DMS 273 treated with DMSO at 0.1 percent for 48 hours (cell line): Measurements from ENCODE around the gene RASSF4.
A peak's percentile ranks its signal among the peaks of the same experiment; 100 is the strongest.

Experiments
- DNase-seq: peaks from one replicate; lab custom pipeline; 2025; lab: John Stamatoyannopoulos, UW

RASSF4 gene

DNA sequence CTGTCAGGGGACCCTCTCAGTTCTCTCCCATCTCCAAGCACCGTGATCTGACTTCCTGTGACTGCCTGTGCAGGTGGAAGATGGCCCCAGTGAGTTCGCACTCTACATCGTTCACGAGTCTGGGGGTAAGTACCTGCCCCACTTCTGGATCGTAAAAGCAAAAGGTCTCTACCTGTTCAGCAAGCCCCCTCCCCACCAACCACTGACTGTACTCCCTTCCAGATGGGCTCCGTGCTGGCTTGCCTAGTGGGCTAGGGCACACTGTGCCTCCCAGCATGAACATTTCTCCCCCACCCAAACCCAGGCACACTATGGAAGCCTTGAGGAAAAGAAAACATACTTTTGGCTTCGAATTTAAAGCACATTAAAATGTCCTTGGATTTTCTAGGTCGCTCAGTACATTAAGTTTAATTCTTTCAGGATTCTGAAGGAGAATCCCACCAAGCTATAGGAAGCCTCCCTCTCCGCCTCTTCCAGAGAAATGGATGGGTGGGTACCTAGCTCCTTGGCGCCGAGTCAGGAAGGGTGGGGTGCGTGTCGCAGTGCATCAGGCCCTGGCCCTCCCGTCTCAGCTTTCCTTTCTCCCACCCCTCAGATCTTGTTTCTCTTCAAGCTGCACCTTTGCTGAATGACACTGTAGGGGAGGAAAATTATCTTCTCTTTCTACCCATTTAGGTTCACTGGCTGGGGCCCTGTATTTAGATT lies 30.1 kb downstream of the RASSF4 start:
- no peak for DNase-seq

DNA sequence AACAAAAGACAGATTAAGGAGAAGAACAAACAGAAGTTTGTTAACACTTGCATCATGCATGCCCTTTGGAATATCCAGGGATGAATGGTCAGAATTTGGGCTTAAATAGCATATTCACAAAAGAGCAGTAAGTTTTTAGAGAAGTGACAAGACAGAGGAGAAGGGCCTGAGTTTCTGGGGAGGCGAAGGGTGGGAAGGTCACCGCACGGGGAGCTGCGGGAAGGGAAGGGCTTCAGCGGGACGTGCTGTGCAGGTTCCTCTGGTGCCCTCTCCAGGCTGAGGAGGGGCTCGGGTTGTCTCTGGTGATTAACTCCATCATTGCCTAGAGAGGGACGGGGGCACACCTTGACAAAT lies 30.7 kb downstream of the RASSF4 start:
- no peak for DNase-seq

DNA sequence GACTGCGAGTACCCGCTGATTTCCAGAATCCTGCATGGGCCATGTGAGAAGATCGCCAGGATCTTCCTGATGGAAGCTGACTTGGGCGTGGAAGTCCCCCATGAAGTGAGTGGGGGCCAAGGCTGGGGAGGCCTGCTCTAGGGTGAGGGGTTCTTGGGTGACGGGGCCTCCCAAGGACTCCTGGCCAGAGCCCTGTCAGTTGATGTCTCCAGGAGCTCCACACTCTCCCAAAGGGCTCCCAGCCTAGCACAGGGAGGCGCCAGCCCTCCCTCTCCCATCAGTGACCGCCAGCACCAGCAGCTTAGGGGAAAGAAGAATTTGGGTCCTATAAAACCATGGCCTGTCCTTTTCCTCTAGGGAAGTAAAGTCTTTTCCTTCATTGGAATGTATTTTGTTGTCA lies 31.4 kb downstream of the RASSF4 start:
- no peak for DNase-seq

DNA sequence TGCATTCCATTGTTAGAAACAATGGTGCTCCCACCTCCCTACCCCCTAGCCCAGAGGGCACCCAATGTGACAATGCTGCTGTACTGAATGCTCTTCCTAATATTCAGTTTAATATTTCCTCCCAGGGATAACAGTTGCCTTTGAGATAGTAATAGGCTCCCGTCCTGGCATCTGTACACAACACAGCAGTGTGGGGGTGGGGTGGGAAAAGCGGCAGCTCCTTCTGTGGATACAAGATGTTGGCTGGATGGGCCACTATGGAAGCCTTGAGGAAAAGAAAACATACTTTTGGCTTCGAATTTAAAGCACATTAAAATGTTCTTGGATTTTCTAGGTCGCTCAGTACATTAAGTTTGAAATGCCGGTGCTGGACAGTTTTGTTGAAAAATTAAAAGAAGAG lies 32.0 kb downstream of the RASSF4 start:
- no peak for DNase-seq

DNA sequence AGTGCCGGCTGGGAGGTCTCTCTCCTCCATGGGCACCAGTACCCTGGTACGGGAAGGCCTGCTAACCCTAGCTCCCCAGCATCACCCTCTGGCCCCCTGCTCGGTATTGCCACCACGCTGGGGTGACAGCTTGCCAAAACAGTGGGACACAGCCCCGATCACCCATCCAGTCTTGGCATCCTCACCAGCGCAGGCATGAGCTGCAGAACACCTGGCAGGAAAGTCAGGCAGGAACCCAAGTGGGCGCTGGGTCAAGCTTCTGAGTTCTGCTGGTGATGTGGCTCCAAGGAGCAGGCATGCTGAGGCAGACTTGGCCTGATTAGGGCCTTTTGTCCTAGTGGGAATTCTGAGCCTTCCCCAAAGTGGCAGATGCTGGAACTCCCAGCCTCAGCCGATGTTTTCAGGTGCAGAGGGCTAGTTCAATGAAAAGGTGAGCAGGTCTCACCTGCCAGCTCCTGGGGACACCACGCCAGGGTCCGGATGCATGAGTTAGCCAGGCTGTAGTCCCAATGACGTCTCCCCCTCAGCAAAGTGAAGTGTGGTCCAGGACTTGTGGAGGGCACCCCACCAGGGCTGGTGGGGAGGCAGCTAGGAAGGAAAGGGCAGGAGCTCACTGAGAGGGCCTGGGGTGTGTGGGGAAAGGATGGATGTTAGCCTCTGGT lies 32.6 kb downstream of the RASSF4 start:
- no peak for DNase-seq

DNA sequence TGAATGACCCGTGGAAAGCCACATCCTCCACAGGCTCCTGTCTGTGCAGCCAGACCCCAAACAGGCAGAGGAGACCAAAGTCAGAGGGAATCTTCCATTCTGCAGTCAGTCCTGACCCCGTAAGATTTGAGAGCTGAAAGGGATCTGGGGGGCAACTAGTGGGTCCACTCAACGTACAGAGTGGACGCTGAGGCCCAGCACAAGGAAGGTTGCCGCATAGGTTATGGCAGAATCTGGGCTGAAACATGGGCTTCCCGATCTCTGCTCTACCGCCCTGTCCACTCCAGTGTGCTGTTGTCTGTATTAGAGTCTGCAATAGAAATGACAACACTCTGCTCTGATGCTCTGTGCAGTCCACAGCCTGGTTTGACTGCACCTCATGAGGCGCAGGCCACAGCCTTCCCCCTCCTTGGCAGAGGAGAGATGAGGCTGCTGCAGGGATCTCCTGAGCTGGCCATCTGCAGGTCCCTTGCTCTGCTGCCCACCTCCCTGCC lies 33.2 kb downstream of the RASSF4 start:
- DNase-seq = no peak

DNA sequence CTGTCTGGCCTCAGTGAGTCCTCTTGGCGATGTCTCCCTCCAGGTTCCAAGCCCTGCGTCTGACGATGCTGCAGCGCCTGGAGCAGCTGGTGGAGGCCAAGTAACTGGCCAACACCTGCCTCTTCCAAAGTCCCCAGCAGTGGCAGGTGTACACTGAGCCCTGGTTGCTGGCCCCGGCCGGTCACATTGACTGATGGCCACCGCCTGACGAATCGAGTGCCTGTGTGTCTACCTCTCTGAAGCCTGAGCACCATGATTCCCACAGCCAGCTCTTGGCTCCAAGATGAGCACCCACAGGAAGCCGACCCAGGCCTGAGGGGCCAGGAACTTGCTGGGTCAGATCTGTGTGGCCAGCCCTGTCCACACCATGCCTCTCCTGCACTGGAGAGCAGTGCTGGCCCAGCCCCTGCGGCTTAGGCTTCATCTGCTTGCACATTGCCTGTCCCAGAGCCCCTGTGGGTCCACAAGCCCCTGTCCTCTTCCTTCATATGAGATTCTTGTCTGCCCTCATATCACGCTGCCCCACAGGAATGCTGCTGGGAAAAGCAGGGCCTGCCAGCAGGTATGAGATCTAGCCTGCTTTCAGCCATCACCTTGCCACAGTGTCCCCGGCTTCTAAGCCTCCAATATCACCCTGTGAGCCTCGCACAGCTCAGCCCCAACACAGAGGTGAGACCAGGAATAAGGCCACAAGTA lies 33.8 kb downstream of the RASSF4 start:
- DNase-seq = no peak

DNA sequence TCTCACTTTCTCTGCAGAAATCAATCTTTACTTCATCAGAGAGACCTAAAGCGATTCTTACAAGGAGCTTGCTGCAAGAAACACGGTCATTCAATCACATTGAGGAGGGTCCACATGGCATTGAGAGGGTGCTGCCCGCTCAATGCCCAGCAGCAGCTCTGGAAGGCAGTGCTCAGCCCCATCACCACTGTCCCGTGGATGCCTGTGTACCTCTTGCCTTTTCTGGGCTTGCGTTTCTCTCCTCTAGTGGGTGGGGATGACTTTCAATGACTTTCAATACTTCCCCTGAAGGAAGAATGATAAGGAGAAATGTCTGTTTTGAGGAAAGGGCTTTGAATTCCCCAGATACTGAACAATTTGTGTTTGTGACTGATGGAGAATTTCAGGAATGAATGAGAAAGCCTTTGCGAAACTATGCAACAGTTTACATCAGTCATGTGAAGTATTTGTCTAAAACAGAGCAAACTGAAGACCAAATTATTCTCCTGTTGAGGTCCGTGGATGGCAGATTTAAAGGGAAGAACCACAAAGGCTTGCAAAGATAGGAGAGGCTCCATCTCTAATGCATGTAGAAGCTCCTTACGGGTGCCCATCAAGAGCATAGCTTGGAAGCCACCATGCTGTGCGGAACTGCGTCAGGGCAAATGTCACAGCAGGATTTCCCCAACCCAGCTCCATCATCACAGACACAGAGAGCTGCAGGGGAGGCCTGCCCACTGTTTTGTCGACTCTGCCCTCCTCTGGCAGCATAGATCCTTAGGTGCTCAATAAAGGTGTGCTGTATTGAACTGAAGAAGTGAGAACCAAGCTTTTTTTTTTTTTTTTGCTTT lies 34.5 kb downstream of the RASSF4 start:
- no peak for DNase-seq

DNA sequence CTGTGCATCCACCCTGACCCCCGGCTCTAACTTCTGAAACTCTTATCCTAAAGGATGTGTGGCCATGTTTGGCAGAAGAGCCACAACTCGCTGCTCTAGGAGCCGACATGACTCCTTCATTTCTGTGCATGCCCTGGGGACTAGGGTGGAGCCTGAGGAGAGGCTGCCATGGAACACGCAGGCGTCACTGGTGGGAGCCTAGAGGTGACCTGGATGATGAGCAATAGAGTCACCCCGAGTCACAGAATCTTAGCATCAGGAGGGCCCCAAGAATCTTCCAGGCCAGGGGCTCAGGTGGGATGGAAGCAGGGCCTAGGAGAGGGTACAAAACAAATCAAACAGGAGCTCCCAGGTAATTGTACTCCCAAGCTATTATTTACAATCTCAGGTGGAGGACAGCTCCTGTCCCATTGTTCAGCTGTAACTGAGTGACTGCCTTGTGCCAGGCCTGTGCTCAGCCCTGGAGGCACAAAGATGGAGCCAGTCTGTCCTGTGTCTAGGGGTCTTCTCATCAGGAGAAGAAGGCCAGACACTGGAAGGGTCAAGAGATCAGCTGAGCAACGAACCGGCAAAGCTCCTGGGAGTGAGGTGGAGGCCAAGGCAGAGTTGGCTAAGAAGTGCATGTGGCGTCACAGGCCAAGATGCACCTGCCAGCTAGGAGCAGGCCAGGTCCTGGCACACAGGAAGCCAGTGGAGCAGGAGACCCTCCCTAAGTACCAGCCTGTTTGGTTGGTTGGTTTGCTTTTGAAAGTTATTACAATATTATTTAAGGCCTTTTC lies 35.3 kb downstream of the RASSF4 start:
- DNase-seq = no peak

DNA sequence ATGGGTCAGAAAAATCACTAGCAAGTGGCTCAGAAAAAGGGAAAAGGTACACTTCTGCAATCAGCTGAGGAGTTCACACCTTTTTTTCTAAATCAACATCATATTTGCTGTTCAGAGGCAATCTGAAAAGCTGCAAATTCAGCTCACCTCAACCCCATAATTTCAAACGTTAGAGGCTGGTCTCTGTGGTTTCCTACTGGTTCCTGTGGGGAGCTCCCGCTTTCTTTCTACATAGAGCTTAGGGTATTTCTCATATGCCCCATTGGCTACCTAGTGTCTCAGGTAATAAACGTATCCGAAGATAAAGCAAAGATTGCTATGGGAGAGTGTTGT lies 35.9 kb downstream of the RASSF4 start:
- DNase-seq = no peak

DNA sequence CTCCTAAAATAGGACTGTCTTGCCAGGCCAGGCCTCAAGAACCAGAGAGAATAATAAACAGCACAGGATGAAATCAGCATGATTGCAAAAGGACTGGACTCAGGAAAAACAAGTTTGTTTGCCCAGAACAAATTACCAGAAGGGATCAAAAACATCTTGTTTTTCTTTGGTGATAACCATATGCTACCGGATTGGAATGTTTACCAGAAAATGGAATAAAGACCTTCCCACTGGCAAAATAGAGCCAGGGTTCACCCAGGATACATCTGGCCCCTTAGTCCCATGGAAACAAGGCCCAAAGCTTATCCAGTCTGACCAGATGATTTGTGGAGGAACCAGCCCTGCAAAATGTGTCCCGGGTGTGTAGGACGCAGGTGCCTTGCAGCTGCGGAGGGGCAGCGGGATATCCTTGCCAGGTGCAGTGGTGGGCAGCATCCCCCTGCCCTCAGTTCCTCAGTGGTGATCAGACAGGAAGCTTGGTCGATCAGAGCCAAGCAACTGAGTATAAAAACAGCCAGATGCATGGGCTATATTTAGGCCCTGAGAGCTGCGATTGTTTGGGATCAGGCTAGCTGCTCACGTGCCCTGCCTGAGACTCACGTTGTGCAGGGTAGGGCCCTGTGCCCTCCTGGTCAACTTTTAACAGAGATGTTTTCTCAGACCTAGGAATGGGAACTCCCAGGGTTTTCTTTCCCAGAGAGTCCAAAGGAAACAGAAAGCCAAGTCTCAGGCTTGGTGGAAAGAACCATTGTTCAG lies 36.5 kb downstream of the RASSF4 start:
- DNase-seq = peak; percentile 72

DNA sequence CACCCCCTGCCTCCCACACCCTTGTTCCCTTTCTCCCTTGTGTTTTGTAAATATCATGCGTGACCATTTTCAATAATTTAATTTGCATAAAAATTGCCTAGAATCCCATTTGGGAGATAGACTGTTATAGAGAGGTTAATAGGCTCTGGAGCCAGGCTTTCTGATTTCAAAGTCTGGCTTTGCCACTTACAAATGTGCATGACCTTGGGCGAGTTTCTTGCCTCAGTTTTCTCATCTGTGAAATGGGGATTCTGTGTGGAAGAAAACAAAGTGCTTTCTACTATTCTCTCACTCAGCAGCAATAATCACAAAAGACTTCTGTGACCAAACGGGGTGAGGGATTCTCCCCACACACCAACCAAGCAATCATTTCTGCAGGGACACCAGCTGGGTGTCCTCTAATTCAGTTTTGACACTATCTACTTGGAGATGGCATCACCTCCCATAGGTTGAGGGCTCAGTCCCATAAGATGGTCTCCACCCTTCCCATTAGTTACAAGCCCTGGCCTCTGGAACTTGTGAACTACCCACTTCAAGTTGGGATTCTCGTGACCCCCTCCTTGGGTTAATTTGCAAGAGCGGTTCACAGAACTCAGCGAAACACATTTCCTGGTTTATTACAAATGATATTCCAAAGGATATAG lies 37.6 kb downstream of the RASSF4 start:
- no peak for DNase-seq

DNA sequence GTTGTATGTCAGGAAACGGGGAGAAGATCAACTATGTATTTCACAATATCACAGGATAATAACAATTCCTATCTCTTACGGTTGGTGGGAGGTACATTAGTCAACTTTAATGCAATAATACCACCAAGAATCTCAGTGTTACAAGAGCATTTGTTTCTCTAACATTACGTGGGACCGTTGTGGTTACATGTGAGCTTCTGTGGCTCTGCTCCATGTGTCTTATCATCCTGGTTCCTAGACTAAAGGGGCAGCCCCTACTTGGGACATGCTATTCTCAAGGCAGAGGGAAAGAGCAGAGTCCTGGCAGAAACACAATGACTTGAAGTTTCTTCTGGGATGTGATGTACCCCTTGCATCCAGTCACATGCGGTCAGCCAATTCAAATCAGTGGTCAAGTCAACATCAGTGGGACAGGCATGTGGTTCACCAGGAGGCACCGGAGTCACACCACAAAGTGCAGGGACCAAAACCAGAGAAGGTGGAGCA lies 38.6 kb downstream of the RASSF4 start:
- DNase-seq = no peak

DNA sequence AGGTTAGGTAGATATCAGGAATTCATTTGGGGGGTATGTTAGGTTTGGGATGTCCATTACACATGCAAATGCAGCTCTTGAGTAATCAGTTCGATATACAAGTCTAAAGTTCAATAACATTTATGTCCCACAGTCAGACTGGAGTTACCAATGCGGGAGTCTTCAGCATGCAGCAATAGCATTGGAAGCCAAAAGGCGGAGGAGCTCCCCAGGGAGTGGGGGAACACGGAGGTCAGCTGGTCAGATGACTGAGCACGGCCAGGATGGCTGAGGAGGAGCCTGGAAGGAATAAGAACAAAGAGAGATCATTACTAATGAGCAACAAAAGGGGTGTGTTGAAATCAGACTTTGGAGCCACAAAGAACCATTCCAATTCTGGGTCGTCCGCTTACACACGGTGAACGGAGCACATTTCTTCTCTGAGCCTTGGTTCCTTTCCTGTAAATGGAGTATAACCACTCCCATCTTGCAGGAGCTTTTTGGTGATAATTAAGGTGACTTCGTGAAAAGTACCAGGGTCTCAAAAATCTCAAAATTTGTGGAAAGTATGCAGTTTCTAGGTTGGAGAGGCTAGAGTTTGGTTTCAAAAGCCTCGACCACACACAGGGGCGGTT lies 40.6 kb downstream of the RASSF4 start:
- DNase-seq = no peak

DNA sequence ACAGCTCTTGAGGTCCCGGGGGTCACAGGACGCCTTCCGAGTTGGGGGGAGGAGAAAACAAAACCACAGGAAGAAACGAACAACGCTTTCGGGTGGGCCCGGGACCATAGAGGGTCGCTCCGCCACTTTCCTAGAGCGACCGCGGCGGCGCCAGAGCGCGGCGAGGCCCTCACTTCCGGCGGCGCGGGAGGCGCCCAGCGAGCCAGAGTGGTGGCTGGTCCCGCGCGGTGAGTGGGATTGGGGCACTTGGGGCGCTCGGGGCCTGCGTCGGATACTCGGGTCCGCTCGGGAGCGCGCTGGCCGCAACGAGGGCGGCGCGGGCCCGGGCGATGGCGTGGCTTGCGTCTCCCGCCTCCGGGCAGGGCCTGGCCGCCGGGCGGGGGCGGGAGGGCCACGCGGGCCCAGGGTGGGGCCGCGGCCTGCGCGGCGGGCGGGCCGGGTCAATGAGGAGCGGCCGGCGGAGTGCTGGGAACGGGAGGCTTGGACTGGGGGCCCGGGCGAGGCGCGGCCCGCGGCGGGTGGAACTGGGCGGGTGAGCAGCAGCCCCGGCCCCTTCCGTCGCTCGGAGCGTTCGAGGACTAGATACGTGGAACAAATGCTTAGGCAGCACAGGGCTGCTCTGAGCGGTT lies 41.3 kb downstream of the RASSF4 start, which contains the start of gene ZNF22:
ZNF22 (plus strand) TSS at position 172 of the 629 bp plus-strand sequence. CDS start 2,446 bp downstream, outside the sequence.
- DNase-seq = no peak

DNA sequence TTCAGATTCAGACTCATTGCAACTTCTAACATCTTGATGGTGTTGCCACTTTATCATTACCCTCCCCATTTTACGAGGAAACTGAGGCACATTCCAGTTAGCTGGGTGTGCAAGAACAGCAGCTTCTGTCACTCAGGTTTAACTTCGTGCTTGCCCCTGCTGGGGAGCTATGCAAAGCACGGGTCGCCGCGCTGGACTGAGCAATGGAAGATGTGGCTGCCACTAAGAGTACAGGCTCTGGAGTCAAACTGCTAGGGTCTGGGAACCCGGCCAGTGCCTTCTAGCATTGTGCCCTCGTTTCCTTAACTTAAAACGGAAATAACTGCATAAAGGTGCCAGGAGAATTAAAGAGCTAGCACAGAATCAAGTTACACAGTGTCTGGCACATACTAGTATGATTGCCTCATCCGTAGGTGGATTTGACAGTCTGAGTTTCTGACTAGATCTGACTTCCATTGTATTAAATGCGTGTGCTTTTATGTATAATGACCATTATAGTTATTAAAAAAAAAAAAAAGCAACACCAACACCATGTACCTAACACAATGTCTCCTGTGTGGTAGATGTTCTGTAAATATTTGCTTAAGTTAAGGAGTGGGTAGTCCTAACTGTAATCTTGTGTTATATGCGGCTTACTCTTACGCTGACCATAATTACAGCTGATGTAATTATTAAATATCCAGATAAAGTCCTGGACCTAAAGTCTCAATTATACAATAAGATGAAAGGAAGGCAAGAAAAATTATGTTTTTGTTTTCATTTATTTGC lies 42.0 kb downstream of the RASSF4 start:
- peak; percentile 33 for DNase-seq

DNA sequence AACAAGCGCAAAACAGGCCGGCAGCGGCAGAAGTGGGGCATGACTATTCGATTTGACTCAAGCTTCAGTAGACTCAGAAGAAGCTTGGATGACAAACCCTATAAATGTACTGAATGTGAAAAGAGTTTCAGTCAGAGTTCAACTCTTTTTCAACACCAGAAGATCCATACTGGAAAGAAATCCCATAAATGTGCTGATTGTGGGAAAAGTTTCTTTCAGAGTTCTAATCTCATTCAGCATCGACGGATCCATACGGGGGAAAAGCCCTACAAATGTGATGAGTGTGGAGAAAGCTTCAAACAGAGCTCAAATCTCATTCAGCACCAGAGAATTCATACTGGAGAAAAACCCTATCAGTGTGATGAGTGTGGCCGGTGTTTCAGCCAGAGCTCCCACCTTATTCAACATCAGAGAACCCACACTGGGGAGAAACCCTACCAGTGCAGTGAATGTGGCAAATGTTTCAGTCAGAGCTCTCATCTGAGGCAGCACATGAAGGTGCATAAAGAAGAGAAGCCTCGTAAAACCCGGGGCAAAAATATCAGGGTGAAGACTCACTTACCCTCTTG lies 43.9 kb downstream of the RASSF4 start:
- no peak for DNase-seq

DNA sequence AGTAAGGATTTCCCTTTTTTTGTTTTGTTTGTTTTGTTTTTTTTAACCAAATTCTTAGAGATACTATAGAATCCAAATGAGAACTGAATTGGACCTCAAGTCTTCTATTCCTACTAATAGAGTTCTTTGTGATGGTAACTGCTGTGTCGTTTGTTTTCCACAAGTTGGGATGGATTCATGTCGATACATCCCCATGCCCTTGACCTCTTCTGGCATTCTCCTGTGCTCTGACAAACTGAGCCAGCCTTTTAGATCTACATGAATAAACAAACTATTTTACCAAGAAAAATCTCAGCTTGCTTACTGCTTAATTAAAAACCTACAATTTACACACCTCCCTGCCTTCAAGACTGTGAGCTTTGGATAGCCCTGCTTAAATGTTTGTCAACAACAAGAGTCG lies 45.1 kb downstream of the RASSF4 start:
- no peak for DNase-seq
